Anterior cingulate cortex (tissue), 58 donors: ENCODE data around the gene CACNB4.

ENCODE experiments used
- DNase-seq, 58 donors: peaks; one replicate each; lab custom pipeline; 2025; lab: John Stamatoyannopoulos, UW

CACNB4 gene

DNA sequence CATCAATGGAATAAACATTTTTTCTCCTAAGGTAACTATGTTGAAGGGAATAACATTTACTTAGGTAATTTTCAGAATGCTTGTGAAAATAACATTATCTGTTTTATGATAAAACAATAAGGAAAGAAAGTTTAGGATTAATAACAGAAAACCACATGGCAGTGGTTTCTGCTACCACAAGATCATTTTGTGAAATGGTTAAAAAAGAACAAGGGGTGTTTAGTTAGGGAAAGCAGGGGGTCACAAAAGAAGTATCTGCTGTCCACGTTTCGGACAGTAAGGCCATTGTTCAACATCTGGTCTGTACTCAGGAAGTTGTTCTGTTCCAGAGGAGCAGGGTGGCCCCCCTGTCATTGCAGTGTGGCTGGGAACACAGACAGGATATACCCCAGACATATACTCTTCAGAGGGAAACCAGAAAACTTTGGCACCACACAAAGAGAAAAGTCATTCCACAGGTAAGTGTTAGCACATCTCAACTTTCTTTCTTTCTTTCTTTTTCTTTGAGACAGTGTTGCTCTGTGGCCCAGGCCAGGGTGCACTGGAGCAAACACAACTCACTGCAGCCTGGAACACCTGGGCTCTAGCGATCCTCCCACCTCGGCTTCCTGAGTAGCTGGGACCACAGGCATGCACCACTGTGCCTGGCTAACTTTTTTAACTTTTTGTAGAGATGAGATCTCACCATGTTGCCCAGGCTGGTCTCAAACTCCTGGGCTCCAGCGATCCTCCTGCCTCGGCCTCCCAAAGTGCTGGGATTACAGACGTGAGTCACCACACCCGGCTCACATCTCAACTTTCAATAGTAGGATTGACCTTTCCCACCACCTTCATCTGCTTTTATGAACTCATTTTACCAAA lies 255.8 kb downstream of the CACNB4 start:
- no peak for DNase-seq

DNA sequence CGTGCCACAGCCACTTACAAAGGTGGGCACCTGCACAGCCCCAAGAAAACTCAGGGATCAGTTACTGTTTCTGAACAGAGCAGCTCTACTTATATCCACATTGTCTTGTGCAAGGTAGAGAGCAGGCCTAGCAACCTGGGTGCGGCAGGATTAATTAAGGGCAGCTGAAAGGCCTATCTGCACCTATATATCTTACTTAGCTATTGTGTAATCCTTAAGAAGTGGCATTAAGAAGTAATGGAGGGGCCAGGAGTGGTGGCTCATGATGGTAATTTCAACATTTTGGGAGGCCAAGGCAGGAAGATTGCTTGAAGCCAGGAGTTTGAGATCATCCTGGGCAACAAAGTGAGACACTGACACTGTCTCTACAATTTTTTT lies 257.8 kb downstream of the CACNB4 start:
- DNase-seq = no peak

DNA sequence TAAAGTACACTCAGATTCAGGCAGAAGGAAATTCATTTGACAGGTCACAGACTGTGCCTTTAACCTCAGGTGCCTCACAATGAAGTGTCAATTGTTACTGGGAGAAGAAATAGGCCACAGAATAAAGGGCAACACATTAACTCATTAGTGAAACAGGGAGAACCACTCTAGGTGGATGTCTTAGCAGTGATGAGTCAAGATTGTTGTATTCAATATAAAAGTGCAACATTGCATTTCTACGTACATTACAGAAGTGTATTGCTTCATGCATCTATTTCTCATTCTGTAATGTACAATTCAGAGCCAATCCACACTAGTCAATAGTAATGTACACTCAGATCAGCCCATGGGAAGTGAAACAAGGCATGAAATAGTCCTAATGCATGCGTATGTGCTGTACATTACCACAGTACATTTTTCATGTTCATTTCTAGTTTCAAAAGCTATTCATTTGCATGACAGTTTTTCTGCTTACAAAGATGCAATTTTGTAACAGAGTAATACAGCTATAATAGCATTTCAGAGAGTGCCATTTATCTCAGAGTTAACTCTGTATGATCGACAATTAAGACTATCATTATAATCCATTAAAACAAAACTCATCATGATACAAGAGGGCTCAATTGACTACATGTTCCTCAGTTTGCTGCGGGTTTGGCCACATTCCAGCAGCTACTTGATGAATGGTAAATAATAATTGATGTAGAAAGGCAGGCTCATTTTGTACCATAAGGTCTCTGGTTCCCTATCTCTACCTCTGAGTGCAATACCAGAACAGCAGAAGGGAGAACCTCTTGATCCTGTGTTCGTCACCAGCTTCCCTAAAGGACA lies 258.4 kb downstream of the CACNB4 start:
- no peak for DNase-seq

DNA sequence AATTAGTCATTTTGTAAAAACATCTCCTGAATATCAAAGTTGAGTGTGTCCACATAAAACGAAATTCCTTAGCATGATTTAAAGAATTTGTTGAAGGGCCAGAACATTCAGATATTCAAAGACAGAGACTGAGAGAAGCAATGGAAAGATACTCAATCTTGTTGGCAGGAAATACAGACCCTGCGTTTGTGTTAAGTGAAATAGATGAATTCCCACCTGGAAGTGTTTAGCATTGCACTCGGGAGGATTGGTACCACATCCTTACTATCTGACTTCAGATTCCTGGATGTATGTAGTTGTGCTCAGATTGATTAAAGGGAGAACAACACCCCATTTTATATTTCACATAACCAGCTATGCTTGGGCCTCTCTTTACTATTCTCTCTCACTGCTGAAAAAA lies 260.9 kb downstream of the CACNB4 start:
- no peak for DNase-seq

DNA sequence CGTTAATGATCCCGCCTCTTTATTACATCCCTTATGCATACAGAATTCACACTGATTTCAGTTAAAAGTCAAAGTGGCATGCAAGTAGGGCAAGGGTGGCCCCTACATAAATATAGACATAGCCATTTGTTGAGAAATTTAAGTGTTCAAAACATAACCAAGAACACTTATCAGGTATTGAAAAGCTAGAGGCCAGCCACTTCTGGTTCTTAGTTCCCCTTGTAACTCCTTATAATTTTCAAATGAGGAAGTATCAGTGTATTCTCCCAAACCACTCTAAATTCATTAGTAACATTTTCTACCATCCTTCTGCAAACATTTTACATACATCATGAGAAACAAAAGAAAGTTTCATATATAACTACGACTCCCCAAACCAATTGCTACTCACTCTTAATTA lies 264.9 kb downstream of the CACNB4 start:
- DNase-seq = no peak

DNA sequence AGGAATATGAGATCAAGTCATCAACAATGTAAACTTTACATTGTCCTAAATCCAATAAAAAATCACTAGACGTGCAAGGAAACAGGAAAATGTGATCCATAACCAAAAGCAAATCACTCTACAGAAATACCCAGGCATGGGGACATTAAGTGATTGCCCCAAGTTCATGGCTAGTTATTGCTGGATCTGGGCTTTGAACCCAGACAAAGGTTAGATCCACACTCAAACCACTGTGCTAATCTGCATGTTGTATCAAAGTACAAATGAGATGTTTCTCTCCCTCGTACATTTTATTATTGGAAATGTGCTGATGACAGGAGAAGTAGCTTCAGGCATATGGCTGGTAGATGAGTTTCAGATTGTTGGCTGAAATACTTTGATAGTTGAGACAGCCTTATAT lies 267.9 kb downstream of the CACNB4 start:
- no peak for DNase-seq

DNA sequence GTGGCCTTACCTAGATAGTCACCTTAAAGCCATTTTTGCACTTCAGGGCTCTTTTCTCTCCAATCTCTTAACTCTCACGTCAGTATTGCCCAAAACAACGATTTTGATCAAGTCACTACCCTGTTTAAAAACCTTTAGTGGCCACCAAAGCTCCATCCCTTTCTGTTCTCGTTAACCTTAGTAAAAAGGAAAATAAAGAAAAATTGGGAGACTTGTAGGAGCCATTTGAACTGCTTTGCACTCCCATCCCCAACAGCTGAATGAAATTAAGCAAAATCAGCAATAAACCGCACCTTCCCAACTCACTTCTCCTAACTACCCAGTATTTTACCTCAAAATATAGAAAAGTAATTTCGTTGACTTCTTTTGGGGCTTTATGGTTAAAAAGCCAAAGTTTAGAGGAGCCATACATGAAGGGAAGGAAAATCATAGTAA lies 269.9 kb downstream of the CACNB4 start:
- no peak for DNase-seq

DNA sequence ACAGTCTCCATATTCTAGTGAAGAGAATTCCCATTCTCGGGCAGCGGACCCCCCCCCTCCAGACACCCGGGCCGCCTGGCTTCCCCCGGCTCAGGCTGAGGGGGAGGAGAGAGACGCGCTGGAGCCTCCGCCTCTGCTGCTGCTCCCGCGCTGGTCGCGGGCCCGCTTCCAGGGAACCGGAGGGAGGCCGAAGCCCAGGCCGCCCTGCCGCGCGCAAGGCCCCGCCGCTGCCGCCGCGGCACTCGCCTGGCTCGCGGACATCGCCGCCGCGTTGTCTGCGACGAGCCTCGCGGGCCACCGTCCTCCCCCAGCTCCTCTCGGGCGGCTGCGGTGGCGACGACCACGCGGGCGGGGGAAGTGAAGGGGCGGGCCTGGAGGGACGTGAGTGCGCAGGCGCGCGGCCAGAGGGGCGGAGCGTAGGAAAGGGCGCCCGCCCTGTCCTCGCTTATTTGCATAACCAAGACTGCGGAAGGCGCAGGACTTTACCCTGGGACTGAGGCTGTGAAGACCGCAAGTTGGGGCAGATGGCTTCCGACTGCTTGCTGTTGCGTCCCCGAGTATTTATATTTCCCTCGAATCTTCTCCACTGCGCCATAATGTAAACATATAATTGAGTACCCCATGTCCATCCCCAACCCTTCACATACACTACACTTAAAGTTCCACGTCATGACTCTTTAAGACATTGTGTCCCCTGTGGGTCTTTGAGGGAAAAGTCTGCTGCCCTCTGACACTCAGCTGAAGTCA lies 270.5 kb downstream of the CACNB4 start, which contains the start of gene ARL5A:
TSS of gene ARL5A (minus strand) at position 279 of the 747 bp plus-strand sequence. CDS start at position 34, 245 bp downstream.
- DNase-seq = peak; percentile 65 to 95 (median 91)

DNA sequence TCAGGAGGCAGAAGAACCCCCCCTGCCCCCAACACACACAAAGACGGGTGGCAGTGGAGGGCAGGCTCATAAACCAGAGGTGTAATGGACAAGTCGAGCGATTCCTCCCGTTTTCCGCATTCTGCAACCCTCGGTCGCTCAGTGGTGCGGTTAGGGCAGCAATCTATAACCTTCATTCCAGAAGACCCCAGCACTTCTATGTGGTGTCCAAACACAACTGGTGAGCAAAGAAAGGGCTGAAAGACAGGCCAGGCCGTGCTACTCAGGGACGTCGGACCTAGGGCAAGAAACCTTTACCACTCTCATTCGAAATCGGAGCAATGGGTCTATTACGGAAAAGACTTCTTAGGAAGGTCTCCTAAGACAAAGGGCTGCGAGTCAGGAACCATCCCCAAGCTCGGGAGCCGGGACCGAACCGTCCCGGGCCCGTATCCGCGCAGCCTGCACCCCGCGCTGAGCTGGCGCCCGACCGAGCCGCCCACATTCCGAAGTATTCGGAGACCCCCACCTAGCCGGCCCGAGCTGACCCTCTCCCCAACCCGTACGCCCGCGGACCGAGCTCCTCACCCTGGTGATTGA lies 271.2 kb downstream of the CACNB4 start:
- DNase-seq = peak in 5 of 58 donors; percentile 8 to 42 (median 35)

DNA sequence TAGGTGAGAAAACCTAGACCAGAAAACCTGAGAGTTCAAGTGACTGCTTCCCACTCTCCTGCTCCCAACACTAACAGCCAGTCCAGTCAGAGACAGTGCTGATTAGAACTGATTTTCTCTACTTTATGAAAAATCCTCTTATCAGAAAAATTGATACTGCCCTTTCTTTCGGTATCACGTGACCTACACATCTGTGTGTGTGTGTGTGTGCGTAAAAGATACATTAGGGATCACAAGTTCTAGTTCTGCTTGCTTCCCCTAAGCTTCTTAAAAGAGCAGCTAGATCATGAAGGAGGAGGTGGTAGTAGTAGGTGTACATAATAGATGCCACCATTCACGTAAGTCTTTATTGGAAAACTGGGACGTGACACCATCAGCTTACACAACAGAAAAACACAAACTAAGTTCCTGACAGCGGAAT lies 272.1 kb downstream of the CACNB4 start:
- DNase-seq = no peak

DNA sequence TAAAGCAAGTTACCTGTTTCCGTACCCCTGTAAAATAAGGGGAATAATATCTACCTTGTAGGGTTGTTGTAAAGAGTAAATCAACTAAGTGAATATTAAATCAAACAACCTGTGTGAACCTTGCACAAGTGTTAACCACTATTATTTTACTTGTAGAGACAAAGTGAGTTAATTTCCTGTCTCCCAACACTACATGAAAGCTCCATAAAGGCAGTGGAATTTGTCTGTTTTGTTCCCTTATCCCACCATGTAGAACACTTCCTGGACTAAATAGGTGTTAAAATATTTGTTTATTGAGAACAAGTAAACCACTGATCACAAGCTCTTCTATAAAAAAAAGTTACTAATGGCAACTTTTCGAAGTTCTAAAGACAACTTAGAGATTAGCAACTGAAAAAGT lies 274.0 kb downstream of the CACNB4 start:
- DNase-seq = no peak

DNA sequence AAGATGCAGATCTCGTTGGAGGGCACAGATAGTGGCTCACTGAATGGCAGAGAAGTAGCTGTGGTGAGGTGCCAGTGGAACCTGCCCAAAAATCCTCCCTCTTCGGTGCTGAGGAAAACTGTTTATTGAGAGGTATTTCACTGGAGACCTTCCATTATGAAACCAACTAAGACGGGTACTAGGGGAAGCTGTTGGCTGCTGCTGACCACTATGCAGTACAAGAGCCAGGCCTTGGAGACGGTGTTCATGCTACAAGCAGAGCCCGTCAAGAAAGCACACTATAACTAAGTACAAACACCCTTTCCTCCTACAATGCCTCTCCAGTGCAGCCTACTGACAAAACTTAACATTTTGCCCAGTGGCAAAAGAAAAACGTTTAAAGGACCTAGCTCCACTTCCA lies 275.2 kb downstream of the CACNB4 start:
- DNase-seq = no peak

DNA sequence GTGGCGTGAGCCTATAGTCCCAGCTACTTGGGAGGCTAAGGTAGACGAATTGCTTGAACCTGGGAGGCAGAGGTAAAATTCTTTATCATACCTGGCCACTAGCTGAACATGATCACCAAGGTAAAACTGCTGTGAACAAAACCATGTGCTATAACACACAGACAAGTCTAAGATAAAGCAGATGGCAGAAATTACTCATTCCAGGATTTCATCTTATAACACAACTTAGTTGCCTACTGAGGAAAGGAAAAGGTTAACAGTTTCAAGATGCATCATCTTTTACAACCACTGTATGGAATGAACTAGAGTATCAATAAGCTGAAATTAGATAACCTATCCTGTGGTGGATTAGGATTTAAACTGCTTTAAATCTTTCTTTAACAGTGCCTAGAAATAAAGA lies 278.9 kb downstream of the CACNB4 start:
- DNase-seq = no peak

DNA sequence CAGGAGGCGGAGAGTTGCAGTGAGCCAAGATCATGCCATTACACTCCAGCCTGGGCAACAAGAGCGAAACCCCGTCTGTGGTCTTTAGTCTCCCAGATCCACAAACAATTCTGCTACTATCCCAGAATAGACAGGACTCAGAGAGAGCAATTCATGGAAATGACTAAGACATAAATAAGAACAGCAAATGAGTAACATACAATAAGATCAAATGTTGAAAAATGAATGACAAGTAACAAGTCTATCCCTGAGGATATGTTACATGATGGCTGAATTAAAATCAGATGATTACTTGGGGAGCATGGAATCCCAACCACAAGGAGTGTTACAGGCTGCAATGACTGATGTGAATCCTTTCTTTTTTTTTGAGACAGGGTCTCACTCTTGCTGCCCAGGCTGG lies 280.9 kb downstream of the CACNB4 start:
- DNase-seq = no peak

DNA sequence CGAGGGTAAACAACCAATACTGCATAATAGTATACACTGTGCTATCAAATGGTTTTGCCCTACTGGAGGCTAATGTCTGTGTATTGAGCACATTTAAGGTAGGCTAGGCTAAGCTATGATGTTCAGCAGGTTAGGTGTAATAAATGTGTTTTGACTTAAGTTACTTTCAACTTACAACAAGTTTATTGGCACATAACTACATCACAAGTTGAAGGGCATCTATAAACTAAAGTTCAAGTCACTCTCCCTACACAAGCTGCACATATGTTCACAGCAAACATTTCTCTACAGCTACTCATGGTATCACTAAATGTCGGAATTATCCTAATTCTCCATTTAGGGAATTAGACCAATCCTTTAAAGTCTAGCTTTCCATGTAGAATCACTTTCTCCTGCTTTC lies 282.0 kb downstream of the CACNB4 start:
- no peak for DNase-seq

DNA sequence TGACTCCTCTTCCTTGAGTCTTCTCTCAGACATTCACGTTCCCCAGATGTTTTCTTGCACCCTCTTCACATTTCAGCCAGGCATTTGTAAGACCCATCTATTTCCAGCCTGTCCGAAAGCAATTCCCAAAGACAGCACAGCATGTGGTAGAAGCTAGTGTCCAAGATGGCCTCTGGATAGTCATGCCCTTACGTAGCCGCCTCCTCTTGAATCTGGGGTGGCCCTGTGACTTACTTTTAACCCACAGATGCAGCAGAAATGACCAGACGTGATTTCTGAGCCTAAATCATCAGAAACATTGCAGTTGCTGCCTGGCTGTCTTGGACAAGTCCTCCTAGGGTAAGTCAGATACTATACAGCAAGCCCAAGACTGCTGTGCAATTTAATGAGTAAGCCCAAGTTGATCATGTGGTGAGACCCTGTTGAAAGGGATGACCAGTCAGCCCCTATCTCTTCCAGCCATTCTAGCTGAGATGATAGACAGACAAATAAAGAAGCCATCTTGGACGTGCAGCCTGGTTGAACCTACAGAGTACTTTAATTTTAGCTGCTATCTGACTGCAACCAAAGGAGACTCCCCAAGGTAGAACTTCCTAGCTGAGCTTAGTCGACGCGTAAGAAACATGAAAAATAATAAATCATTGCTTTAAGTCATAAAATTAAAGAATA lies 282.9 kb downstream of the CACNB4 start:
- DNase-seq = no peak

DNA sequence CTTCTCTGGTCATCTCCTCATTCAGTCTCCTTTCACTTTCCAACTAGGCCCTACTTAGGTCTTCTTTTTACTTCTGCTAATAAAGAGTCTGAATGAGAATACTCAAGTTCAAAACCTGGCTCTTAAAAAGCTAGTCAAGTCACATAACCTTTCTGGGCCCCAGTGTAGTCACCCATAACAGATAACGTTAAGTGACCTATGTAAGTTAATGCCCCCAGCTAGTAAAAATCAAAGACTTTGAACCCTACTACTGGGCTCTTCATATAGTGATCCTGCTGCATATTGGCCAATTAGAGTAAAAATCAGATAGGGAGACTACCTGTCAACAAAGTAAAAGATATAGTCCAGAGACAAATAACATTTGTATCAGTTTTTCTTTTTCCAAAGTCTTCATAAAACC lies 288.4 kb downstream of the CACNB4 start:
- no peak for DNase-seq

DNA sequence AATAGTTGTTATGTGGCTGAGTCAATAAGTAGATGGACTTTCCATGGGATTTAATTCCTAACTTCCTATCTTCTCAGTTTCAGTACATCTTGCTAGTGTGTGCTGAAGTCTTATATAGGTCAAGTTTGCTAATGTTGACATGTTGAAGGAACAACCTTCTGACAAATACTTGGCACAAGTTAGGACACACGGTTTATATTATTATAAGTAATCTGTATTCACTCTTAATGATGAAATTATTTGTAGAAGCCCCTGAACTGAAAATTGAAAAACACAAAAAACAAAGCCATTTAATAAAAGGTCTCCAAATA lies 289.8 kb downstream of the CACNB4 start:
- no peak for DNase-seq

DNA sequence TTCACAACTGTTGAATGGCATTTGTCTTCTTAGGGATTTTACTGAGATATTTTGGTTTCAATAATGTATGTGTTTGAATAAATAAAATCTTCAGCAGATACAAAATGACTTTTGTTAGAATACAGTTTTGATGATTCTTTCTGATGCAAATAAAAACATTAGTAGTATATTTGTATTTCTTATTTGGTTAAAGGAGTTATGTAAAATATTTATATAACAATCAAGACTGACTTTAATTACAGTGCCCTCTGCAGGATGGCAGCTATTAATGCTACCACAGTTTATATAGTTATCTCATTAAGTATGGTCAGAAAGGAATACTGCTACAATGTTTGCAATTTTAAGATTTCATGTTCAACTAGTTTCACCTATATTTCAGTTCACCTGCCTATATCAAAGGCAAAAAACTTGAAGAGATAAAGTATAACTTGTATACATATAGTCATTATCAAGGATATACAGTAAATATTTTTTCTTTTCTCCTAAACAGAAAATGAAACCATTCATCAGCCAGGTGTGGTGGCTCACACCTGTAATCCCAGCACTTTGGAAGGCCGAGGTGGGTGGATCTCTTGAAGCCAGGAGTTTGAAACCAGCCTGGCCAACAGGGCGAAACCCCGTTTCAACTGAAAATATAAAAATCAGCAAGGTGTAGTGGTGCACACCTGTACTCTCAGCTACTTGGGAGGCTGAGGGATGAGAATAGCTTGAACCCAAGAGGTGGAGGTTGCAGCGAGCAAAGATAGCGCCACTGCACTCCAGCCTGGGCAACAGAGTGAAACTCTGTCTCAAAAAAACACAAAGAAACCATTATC lies 290.4 kb downstream of the CACNB4 start:
- DNase-seq = peak in 1 of 58 donors; percentile 8
